Astrocyte of the cerebellum (primary cell): Measurements from ENCODE around the gene NEK9.

Source experiments
- DNase-seq: peaks from one replicate; pipeline ENCODE4 v3.0.0-alpha.2; 2011; ENCODE audit warnings: low read depth
- H3K4me3 ChIP-seq: 2 replicates; pipeline ENCODE4 v1.5.1; 2011; ENCODE audit warnings: mild to moderate bottlenecking, low read depth, low read length, moderate library complexity
- CTCF ChIP-seq: IDR thresholded peaks from 2 replicates; pipeline ENCODE4 v1.5.1; 2012; ENCODE audit warnings: low read length, low read depth, moderate library complexity, mild to moderate bottlenecking; ENCODE audit errors: missing control alignments
- in situ Hi-C: cut with HindIII; loops from 2 replicates; pipeline ENCODE4 v1.10.0; 2017; ENCODE audit warnings: low sequenced_read_pairs

Gene NEK9

GRCh38 chr14:75120541-75121291, 6.1 kb downstream of the NEK9 start:
- H3K4me3 ChIP-seq = no peak overlapping the region

GRCh38 chr14:75119056-75119455, 7.8 kb downstream of the NEK9 start:
- DNase-seq = no peak
- TF ChIP-seq CTCF = no peak
- H3K4me3 ChIP-seq = no peak overlapping the region
- in situ Hi-C loops = no loop called here

More at GRCh38 chr14:75120541-75121291, 6.1 kb downstream of the NEK9 start:
- TF ChIP-seq CTCF = no peak
- no peak for DNase-seq
- in situ Hi-C loops = no loop called here

GRCh38 chr14:75113932-75114539, 12.8 kb downstream of the NEK9 start:
- DNase-seq = no peak
- no peak overlapping the region for H3K4me3 ChIP-seq
- TF ChIP-seq CTCF = no peak
- in situ Hi-C loops = no loop called here

- TF ChIP-seq CTCF = no peak
- in situ Hi-C loops = no loop called here
- H3K4me3 ChIP-seq = no peak overlapping the region
- DNase-seq = no peak
These were observed 17.0 kb downstream of the NEK9 start for GRCh38 chr14:75109877-75110276.

GRCh38 chr14:75107186-75107585, 19.7 kb downstream of the NEK9 start:
- H3K4me3 ChIP-seq = no peak overlapping the region
- in situ Hi-C loops = no loop called here
- TF ChIP-seq CTCF = no peak
- DNase-seq = no peak

- in situ Hi-C loops = no loop called here
- DNase-seq = no peak
- H3K4me3 ChIP-seq = no peak overlapping the region
- TF ChIP-seq CTCF = no peak
These were observed 25.4 kb downstream of the NEK9 start for GRCh38 chr14:75101491-75101890.
